Measurements from ENCODE around the gene CCR3.
"Not testable (repeated sequence)": the region's sequence is repeated elsewhere in the genome, so short reads cannot be mapped to it uniquely, and the experiment has no call there.

The CCR3 gene

GRCh38 chr3:46242120-46242519, at the start of gene CCR3:
Gene CCR3, plus strand, starts transcription at chr3:46242460. Its CDS starts 22,699 bp downstream, at chr3:46265159.
- no peak for DNase-seq

- DNase-seq: no peak
Measured at GRCh38 chr3:46192939-46193338, 49.3 kb upstream of the CCR3 start.

- no peak for DNase-seq
Measured at GRCh38 chr3:46193436-46193835, 48.8 kb upstream of the CCR3 start.

- DNase-seq: no peak
Measured at GRCh38 chr3:46194868-46195553, 47.2 kb upstream of the CCR3 start.

- DNase-seq: no peak
Measured at GRCh38 chr3:46196261-46196957, 45.9 kb upstream of the CCR3 start.

GRCh38 chr3:46200211-46200610, 42.0 kb upstream of the CCR3 start:
- no peak for DNase-seq

GRCh38 chr3:46200790-46201189, 41.5 kb upstream of the CCR3 start:
- DNase-seq: no peak

- no peak for DNase-seq
Measured at GRCh38 chr3:46202535-46202934, 39.7 kb upstream of the CCR3 start.

GRCh38 chr3:46203681-46204080, 38.6 kb upstream of the CCR3 start:
- no peak for DNase-seq

GRCh38 chr3:46205286-46205960, 36.8 kb upstream of the CCR3 start:
- DNase-seq: no peak

- DNase-seq: no peak
Measured at GRCh38 chr3:46206282-46207015, 35.8 kb upstream of the CCR3 start.

GRCh38 chr3:46207514-46207913, 34.7 kb upstream of the CCR3 start:
- DNase-seq: not testable (repeated sequence)

GRCh38 chr3:46208167-46208704, 34.0 kb upstream of the CCR3 start, which contains the start of gene CCR1:
Gene CCR1, minus strand, starts transcription at chr3:46208313. Its CDS starts 4,000 bp downstream, at chr3:46204313.
- no peak for DNase-seq

GRCh38 chr3:46209053-46209452, 33.2 kb upstream of the CCR3 start:
- no peak for DNase-seq

- no peak for DNase-seq
Measured at GRCh38 chr3:46209746-46210470, 32.4 kb upstream of the CCR3 start.

- DNase-seq: no peak
Measured at GRCh38 chr3:46212101-46212500, 30.2 kb upstream of the CCR3 start.

- DNase-seq: no peak
Measured at GRCh38 chr3:46213201-46213600, 29.1 kb upstream of the CCR3 start.

GRCh38 chr3:46214751-46215352, 27.4 kb upstream of the CCR3 start:
- DNase-seq: no peak

- no peak for DNase-seq
Measured at GRCh38 chr3:46215810-46216414, 26.3 kb upstream of the CCR3 start.

GRCh38 chr3:46218196-46218709, 24.0 kb upstream of the CCR3 start:
- DNase-seq: no peak

- DNase-seq: no peak
Measured at GRCh38 chr3:46221391-46221790, 20.9 kb upstream of the CCR3 start.

All from NCI-H526 treated with DMSO at 0.1 percent for 48 hours (cell line).